ENCODE data around the gene ZNF169. TPM values are rescaled to one million over a fixed set of nuclear protein-coding genes. Genes with fewer than 3 reads are reported as not detected.
"Not testable (repeated sequence)": the region's sequence is repeated elsewhere in the genome, so short reads cannot be mapped to it uniquely, and the experiment has no call there.

The ZNF169 gene
- total RNA-seq, 1 donor from 2014 or later: 9.4 TPM

DNA sequence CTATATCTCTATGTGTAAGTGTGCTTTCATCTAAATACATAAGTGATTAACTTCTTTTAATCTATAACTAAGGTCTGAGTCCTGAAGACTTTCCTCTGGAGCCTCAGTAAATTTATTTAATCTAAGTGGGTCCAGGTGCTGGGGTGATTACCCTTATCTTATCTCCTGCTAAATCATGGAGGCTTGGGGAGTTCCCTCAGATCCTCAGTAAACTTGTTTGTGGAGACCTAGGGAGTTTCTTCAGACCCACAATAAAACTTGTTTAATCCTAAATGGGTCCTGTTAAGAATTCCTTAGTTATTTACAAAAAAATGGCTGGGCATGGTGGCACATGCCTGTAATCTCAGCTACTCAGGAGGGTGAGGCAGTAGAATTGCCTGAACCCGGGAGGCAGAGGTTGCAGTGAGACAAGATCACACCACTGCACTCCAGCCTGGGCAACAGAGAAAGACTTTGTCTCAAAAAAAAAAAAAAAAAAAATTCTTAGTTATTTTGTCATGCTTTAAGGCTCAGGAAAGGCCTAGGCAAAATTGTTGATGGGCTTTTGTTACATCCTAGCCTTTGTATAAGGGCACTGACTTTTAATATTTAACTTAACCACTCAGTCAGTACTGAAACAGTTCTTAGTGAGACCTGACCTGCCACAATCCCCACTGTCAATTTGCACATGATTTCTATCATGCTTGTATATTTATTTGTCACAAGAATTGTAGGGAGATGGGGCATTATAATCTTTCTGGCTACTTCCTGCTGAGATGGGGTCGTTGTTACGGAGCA is 6.7 kb downstream of the ZNF169 start:
- H3K9me3 Mint-ChIP-seq; H3K4me3 Mint-ChIP-seq; H3K27ac Mint-ChIP-seq; DNase-seq; H3K4me1 Mint-ChIP-seq; intact Hi-C loops (cut with micrococcal nuclease); H3K27me3 Mint-ChIP-seq: not testable (repeated sequence)
- H3K36me3 Mint-ChIP-seq (ENCODE audit: low read depth): peaks cover 34% of the 10 kb centered on the region

DNA sequence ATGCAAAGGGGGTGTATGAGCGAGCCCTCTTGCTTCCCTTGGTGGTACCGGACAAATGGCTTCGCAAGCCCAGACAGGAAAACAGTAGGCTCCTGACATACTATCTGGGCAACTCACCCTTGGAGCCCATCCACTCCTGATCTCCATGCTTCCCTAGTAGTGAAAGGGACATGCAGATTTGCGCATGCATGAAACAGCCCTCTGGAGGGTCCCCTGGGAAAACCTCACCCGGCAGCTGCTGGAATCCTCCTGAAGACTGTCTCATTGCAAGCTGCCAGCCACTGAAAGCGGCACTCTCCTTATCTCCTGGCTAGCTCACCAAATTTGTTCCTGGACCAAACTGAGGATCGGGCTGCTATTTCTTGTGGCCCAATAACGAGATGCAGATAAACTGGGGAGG is 10.2 kb downstream of the ZNF169 start:
- Mint-ChIP-seq H3K9me3 (peaks cover 3% of the 10 kb centered on the region), H3K27ac (no peak overlapping the region), H3K36me3 (ENCODE audit: low read depth) (peaks cover 31% of the 10 kb centered on the region), H3K4me3 (no peak overlapping the region), H3K27me3 (no peaks in the 10 kb centered on the region), H3K4me1 (peaks cover 3% of the 10 kb centered on the region)
- intact Hi-C loops (cut with micrococcal nuclease): no loop called here
- no peak for DNase-seq

DNA sequence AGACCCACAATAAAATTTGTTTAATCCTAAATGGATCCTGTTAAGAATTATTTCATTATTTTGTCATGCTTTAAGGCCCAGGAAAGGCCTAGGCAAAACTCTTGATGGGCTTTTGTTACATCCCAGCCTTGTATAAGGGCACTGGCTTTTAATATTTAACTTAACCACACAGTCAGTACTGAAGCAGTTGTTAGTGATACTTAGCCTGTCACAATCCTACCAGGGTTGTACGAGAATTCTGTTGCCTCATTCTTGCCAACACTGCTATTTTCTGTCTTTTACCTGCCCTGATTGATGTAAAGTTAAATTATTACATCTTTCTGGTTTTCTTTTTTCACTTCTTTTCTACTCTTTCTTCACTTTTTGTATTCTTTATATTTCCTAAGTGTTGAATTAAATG is 10.9 kb downstream of the ZNF169 start:
- no peak overlapping the region for H3K27ac Mint-ChIP-seq
- H3K4me1 Mint-ChIP-seq: peaks cover 3% of the 10 kb centered on the region
- H3K27me3 Mint-ChIP-seq: no peaks in the 10 kb centered on the region
- H3K36me3 Mint-ChIP-seq (ENCODE audit: low read depth): peaks cover 28% of the 10 kb centered on the region
- intact Hi-C loops (cut with micrococcal nuclease): no loop called here
- H3K9me3 Mint-ChIP-seq: peaks cover 3% of the 10 kb centered on the region
- DNase-seq: no peak
- H3K4me3 Mint-ChIP-seq: no peak overlapping the region

DNA sequence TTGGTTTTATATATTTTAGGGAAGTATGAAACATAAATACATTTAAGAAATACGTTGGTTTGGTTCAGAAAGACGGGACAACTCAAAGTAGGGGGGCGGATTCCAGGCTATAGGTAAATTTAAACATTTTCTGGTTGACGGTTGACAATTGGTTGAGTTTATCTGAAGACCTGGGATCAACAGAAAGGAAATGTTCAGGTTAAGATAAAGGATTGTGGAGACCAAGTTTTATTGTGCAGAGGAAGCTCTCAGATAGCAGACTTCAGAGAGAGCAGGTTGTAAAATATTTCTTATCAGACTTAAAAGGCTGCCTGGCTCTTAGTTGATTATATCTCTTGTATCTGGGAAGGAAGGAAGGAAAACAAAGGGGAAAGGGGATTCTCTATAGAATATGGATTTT is 17.9 kb downstream of the ZNF169 start:
- intact Hi-C loops (cut with micrococcal nuclease); DNase-seq; H3K4me1 Mint-ChIP-seq; H3K27ac Mint-ChIP-seq; H3K4me3 Mint-ChIP-seq; H3K27me3 Mint-ChIP-seq: not testable (repeated sequence)
- Mint-ChIP-seq H3K36me3 (ENCODE audit: low read depth) (peaks cover 60% of the 10 kb centered on the region), H3K9me3 (peaks cover 11% of the 10 kb centered on the region)

DNA sequence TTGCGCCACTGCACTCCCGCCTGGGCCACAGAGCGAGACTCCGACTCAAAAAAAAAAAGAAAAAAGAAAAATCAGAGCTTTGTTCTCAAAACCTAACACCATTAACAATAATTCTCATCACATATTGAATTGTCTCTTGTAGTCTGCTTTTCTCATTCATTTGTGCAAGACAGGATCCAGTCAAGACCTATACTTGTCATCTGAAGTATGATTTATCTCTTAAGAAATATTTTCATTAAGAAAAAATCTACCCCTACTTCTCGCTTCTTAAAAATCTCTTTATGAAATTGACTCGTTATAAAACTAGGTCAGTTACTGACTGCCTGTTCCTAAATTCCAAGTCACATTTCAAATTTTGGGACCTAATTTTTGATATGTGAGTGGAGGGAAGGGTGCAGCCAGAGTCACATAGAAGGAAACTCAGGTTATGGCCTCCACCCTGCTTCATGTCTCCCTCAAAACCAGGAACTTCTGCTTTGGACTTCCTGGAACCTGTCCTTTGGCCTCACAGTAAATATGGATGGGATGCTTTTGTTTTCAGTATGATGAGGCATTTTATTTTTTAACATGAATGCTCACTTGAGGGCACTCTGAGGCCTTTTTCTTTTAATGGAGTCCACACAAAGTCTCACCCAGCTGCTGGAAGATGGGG is 18.9 kb downstream of the ZNF169 start:
- no peak for DNase-seq
- no peaks in the 10 kb centered on the region for H3K27me3 Mint-ChIP-seq
- H3K27ac Mint-ChIP-seq: no peak overlapping the region
- peaks cover 11% of the 10 kb centered on the region for H3K9me3 Mint-ChIP-seq
- no peak overlapping the region for H3K4me3 Mint-ChIP-seq
- no peaks in the 10 kb centered on the region for H3K4me1 Mint-ChIP-seq
- H3K36me3 Mint-ChIP-seq (ENCODE audit: low read depth): peaks cover 66% of the 10 kb centered on the region
- intact Hi-C loops (cut with micrococcal nuclease): no loop called here

DNA sequence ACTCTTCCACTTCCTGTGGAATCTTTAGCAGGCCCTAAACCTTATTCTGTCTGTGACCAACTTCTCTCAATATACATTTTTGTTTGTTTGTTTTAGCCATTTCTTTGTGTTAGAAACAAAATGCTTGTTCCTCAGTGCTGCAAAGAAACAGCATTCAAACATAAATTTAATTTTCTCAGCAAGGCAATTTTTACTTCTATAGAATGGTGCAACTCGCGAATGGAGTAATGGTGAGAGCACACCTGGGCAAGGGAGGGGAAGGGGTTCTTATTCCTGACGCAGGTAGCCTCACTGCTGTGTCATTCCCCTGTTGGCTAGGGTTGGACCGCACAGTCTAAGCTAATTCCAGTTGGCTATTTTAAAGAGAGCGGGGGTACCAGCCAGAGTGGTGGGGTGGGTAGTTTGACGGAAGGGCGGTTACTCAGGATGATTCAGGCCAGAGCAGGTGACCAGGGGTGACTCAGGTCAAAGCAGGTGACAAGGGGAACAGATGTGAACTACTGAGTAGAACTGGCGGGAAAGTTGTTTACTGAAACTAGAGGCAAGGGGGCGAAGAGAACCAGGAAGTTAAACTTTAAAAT is 21.4 kb downstream of the ZNF169 start:
- DNase-seq: no peak
- Mint-ChIP-seq H3K36me3 (ENCODE audit: low read depth) (peaks cover 63% of the 10 kb centered on the region), H3K27me3 (no peaks in the 10 kb centered on the region), H3K4me3 (no peak overlapping the region), H3K4me1 (no peaks in the 10 kb centered on the region), H3K9me3 (peaks cover 11% of the 10 kb centered on the region), H3K27ac (no peak overlapping the region)
- intact Hi-C loops (cut with micrococcal nuclease): no loop called here

DNA sequence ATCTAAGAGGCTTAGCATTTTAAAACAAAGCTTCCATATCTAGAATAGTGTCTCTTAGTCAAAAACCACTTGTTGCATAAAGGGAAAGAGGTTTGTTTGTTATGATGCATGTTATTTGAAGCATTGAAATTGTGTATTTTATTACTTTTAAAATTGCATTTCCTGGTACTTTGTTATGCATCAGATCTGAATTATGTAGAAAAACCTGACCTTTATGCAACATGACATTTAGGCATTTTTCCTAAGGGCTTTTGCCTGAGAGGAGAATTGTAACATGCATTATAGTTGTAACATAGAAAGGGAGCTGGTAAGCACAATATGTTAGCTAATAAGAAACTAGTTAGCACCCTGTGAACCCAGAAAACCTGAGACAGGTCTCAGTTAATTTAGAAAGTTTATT is 22.0 kb downstream of the ZNF169 start:
- no peak overlapping the region for H3K4me3 Mint-ChIP-seq
- H3K27me3 Mint-ChIP-seq: no peaks in the 10 kb centered on the region
- DNase-seq: no peak

DNA sequence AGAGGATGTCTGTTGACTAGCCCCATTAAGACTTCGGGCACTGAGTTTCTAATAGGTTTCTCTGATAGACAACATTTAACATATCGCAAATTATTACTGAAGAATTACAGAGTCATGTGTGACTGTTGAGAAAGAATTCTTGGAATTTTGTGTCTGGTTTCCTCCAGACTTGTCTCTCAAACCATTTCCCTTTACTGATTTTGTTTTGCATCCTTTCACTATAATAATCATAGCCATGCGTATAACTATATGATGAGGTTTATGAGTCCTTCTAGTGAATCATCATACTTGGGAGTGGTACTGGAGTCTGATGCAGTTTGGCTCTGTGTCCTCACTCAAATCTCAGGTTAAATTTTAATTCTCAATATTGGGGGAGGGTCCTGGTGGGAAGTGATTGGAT is 27.0 kb downstream of the ZNF169 start:
- intact Hi-C loops (cut with micrococcal nuclease): no loop called here
- Mint-ChIP-seq H3K4me1 (no peaks in the 10 kb centered on the region), H3K4me3 (no peak overlapping the region), H3K9me3 (peaks cover under 1% of the 10 kb centered on the region), H3K27me3 (no peaks in the 10 kb centered on the region), H3K36me3 (ENCODE audit: low read depth) (peaks cover 48% of the 10 kb centered on the region), H3K27ac (no peak overlapping the region)
- DNase-seq: no peak

More for the DNA sequence above, 22.0 kb downstream of the ZNF169 start:
- Mint-ChIP-seq H3K4me1 (no peaks in the 10 kb centered on the region), H3K9me3 (peaks cover 11% of the 10 kb centered on the region), H3K27ac (no peak overlapping the region), H3K36me3 (ENCODE audit: low read depth) (peaks cover 64% of the 10 kb centered on the region)
- intact Hi-C loops (cut with micrococcal nuclease): no loop called here

DNA sequence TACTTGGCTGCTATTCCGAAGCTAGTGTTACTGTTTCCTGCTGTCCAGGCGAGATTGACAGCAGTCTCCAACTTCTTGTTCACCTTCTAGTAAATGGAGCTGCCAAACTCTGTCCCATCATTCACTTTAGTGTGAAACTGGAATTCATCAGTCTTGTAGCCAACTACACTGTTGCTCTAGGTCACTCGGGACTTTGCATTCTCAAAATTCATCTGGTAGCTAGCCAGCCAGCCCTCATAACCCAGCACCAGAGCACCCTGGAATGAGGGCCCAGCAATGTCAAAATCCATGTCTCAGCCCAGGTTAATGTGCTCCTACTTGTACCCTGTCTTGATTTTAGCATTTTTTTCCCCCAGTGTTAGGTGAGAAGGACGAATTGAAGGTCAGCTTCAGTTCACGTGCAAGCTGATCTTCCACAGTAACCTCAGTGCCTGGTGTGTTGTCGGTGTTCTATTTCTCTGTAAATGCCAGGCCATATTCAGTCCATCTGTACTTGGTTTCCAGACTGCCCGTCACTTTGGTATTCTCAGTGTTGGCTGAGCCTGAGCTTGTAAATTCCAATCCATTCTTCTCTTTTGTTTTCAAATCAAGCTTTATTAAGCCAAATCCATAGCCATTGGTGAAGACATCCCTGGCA is 28.9 kb downstream of the ZNF169 start:
- peaks cover 47% of the 10 kb centered on the region for H3K36me3 Mint-ChIP-seq (ENCODE audit: low read depth)
- DNase-seq: no peak
- H3K27ac Mint-ChIP-seq: no peak overlapping the region
- no peaks in the 10 kb centered on the region for H3K4me1 Mint-ChIP-seq
- H3K27me3 Mint-ChIP-seq: no peaks in the 10 kb centered on the region
- peaks cover 3% of the 10 kb centered on the region for H3K9me3 Mint-ChIP-seq
- intact Hi-C loops (cut with micrococcal nuclease): no loop called here
- no peak overlapping the region for H3K4me3 Mint-ChIP-seq

DNA sequence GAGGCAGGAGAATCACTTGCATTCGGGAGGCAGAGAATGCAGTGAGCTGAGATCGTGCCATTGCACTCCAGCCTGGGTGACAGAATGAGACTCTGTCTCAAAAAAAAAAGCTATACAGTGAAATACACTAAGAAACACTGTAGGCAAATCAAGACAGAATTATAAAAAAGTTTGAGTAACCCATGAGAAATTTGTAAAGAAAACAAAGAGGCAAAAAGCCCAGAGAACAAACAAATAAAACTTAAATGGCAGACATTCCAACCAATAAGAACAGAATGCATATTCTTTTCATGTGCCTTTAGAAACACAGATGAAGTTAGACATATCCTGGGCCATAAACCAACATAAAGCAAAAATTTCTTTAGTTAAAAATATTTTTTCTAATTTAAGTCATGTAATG is 30.6 kb downstream of the ZNF169 start:
- no peak overlapping the region for H3K4me3 Mint-ChIP-seq
- DNase-seq: no peak
- H3K9me3 Mint-ChIP-seq: peaks cover 3% of the 10 kb centered on the region
- H3K27me3 Mint-ChIP-seq: no peaks in the 10 kb centered on the region
- H3K4me1 Mint-ChIP-seq: no peaks in the 10 kb centered on the region
- intact Hi-C loops (cut with micrococcal nuclease): no loop called here
- no peak overlapping the region for H3K27ac Mint-ChIP-seq
- peaks cover 49% of the 10 kb centered on the region for H3K36me3 Mint-ChIP-seq (ENCODE audit: low read depth)

DNA sequence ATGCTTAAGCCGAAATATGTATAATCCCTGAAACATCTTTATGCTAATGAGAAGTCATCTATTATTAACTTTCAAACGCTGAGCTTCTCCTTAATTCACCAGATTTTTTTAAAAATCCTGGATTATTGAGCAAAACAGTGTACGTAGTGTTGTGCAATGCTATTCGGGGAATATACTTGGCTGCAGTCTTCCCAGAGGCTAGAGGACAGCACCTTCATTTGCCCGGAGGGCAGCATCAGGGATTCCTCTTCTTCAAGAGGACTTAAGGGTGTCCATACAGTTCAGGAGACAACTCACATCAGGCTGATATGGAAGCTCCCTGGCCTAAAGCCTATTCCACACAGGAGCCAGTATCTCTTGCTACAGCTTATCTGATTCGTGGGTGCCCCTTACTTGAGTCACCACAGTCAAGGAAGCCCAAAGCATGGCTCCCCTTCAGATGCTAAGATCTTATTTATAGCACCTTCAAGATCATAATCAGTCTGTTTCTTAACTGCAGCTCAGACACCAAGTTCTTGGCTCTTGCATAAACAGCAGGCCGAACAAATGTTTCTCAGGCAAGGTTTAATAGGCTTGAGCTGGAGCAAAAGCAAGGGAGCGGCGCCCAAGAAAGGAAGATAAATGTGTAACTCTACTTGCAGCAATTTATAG is 40.0 kb downstream of the ZNF169 start:
- H3K9me3 Mint-ChIP-seq: no peaks in the 10 kb centered on the region
- H3K27ac Mint-ChIP-seq: no peak overlapping the region
- no peak for DNase-seq
- H3K27me3 Mint-ChIP-seq: no peaks in the 10 kb centered on the region
- intact Hi-C loops (cut with micrococcal nuclease): no loop called here
- peaks cover 9% of the 10 kb centered on the region for H3K4me1 Mint-ChIP-seq
- peaks cover 20% of the 10 kb centered on the region for H3K36me3 Mint-ChIP-seq (ENCODE audit: low read depth)
- H3K4me3 Mint-ChIP-seq: no peak overlapping the region

DNA sequence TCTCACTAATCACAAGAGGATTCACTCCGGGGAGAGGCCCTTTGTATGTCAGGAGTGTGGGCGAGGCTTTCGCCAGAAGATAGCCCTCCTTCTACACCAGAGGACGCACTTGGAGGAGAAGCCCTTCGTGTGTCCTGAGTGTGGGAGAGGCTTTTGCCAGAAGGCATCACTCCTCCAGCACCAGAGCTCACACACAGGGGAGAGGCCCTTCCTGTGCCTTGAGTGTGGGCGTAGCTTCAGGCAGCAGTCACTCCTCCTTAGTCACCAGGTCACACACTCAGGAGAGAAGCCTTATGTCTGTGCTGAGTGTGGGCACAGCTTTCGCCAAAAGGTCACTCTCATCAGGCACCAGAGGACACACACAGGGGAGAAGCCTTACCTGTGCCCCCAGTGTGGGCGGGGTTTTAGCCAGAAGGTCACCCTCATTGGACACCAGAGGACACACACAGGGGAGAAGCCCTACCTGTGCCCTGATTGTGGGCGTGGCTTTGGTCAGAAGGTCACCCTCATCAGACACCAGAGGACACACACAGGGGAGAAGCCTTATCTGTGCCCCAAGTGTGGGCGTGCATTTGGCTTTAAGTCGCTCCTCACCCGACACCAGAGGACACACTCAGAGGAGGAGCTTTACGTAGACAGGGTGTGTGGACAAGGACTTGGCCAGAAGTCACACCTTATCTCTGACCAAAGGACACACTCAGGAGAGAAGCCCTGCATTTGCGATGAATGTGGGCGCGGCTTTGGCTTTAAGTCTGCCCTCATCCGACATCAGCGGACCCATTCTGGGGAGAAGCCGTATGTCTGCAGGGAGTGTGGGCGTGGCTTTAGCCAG is 41.6 kb downstream of the ZNF169 start:
- no peaks in the 10 kb centered on the region for H3K27me3 Mint-ChIP-seq
- no peak for DNase-seq

DNA sequence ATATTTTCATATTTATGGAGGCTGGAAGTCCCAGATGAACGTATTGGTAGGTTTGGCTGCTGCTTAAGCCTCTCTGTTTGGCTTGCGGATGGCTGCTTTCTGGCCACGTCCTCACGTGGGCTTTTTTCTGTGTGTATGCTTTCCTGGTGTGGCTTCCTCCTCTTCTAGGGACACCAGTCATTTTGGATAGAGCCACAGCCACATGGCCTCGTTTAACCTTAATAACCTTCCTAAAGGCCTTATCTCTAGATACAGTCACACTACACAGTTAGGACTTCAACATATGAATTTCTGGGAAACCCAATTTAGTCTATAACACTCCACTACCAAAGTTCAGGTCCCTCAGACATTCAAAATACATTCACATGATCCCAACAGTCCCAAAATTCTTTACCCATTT is 42.5 kb downstream of the ZNF169 start:
- Mint-ChIP-seq H3K4me1 (peaks cover 7% of the 10 kb centered on the region), H3K27me3 (no peaks in the 10 kb centered on the region), H3K27ac (no peak overlapping the region), H3K9me3 (no peaks in the 10 kb centered on the region), H3K36me3 (ENCODE audit: low read depth) (peaks cover 11% of the 10 kb centered on the region), H3K4me3 (no peak overlapping the region)
- intact Hi-C loops (cut with micrococcal nuclease): no loop called here
- DNase-seq: no peak

More for the DNA sequence above, 41.6 kb downstream of the ZNF169 start:
- peaks cover 7% of the 10 kb centered on the region for H3K4me1 Mint-ChIP-seq
- no peak overlapping the region for H3K27ac Mint-ChIP-seq
- no peak overlapping the region for H3K4me3 Mint-ChIP-seq
- intact Hi-C loops (cut with micrococcal nuclease): no loop called here
- H3K36me3 Mint-ChIP-seq (ENCODE audit: low read depth): peaks cover 17% of the 10 kb centered on the region
- no peaks in the 10 kb centered on the region for H3K9me3 Mint-ChIP-seq
